ENCODE data around the gene DCK. TPM values are rescaled to one million over a fixed set of nuclear protein-coding genes. Genes with fewer than 3 reads are reported as not detected.

DCK gene
- total RNA-seq, 1 experiment from 2014 or later, result 13.7 TPM

- H3K9ac ChIP-seq (ENCODE audit: extremely low read depth, insufficient read length, low read length), result no peak overlapping the region
- H4K91ac ChIP-seq (ENCODE audit: insufficient read length, low read depth, low read length), result no peak overlapping the region
- no peaks in the 10 kb centered on the region for H3K4me1 ChIP-seq (ENCODE audit: insufficient read depth, low read length)
- H3K36me3 Mint-ChIP-seq (ENCODE audit: insufficient read depth in 1 of 3, low read depth in 3 of 3), result peaks cover 0 to 5% (median 2%) of the 10 kb centered on the region in 3 experiments; a peak in 5 of 7 replicates
- H3K14ac ChIP-seq (ENCODE audit: insufficient read depth, low read length), result no peak overlapping the region
- no peak overlapping the region for H2BK15ac ChIP-seq (ENCODE audit: low read depth, low read length)
- no peak for TF ChIP-seq CTCF (conservative IDR thresholded peaks at IDR 0.05)
- no peak overlapping the region for H2BK20ac ChIP-seq (ENCODE audit: low read depth, low read length, poor library complexity, severe bottlenecking)
- no peak overlapping the region for H3K56ac ChIP-seq (ENCODE audit: insufficient read length, low read depth, low read length)
- H3K4me3 Mint-ChIP-seq, result no peak overlapping the region
- H3K9me3 Mint-ChIP-seq, result peaks cover 3 to 4% of the 10 kb centered on the region in 2 experiments
- no peaks in the 10 kb centered on the region for H3K9me3 ChIP-seq (ENCODE audit: control insufficient read depth, low read depth, low read length)
- no peak for DNase-seq
- no peak overlapping the region for H2AFZ ChIP-seq (ENCODE audit: low read length)
- WGBS (ENCODE audit: extremely low coverage, insufficient read length, low lambda C conversion rate), result no CpG with 5 or more reads among the region's 2 CpGs
- H2BK120ac ChIP-seq (ENCODE audit: low read depth, low read length, poor library complexity, severe bottlenecking), result no peak overlapping the region
- H4K8ac ChIP-seq (replicated peaks; ENCODE audit: insufficient read length, low read depth, low read length), result no peak overlapping the region
- no peak overlapping the region for H2BK12ac ChIP-seq (ENCODE audit: insufficient read length, low read depth, low read length)
- H3K27me3 Mint-ChIP-seq (ENCODE audit: low read depth), result no peaks in the 10 kb centered on the region
- H4K5ac ChIP-seq (ENCODE audit: insufficient read length, low read depth, low read length), result no peak overlapping the region
- no peak overlapping the region for H3K27ac Mint-ChIP-seq
- H3K27ac ChIP-seq (ENCODE audit: insufficient read length, low read depth, low read length), result no peak overlapping the region
- H3K4ac ChIP-seq (ENCODE audit: low read depth, low read length), result no peak overlapping the region
- no peak overlapping the region for H3K23ac ChIP-seq (ENCODE audit: insufficient read length, low read depth, low read length)
- H3K23me2 ChIP-seq (ENCODE audit: insufficient read length, low read depth, low read length, poor library complexity, severe bottlenecking), result no peaks in the 10 kb centered on the region
- no peaks in the 10 kb centered on the region for H3K79me1 ChIP-seq (ENCODE audit: insufficient read depth, low read depth, low read length, poor library complexity, severe bottlenecking)
- H4K20me1 ChIP-seq (ENCODE audit: control insufficient read depth, insufficient read depth, insufficient read length), result no peaks in the 10 kb centered on the region
- H2BK5ac ChIP-seq (ENCODE audit: insufficient read length, low read length), result no peak overlapping the region
- peaks cover 0 to 5% of the 10 kb centered on the region in 2 experiments; a peak in 2 of 4 replicates for H3K4me1 Mint-ChIP-seq
- H2AK5ac ChIP-seq (ENCODE audit: insufficient read length, low read length), result no peak overlapping the region
- H3K27me3 ChIP-seq (ENCODE audit: insufficient read depth, low read length), result no peaks in the 10 kb centered on the region
- no peak overlapping the region for H3K4me2 ChIP-seq (ENCODE audit: insufficient read depth, insufficient read length, low read length)
- no peaks in the 10 kb centered on the region for H3K79me2 ChIP-seq (ENCODE audit: insufficient read depth, low read length)
- no peak overlapping the region for H3T11ph ChIP-seq (ENCODE audit: low read length)
- H3K18ac ChIP-seq (ENCODE audit: insufficient read length, low read depth, low read length), result no peak overlapping the region
These were observed 69.0 kb downstream of the DCK start for GRCh38 chr4:71062436-71062835.

All from H9 (cell line).